ENCODE data around the gene RANBP1. TPM values are rescaled to one million over a fixed set of nuclear protein-coding genes. Genes with fewer than 3 reads are reported as not detected.

RANBP1 gene
- polyA plus RNA-seq, 1 of the 3 experiments (the other 2 are of a cell fraction), result 502 TPM

- WGBS (ENCODE audit: low lambda C conversion rate), result 100% methylated on average over 5 of the region's 32 CpGs
- Histone ChIP-seq H2AFZ (ENCODE audit: low read depth) (no peak overlapping the region), H3K9ac (no peak overlapping the region), H4K20me1 (ENCODE audit: insufficient read depth) (no peaks in the 10 kb centered on the region), H3K4me2 (no peak overlapping the region), H3K4me1 (ENCODE audit: control insufficient read depth in 1 of 2, insufficient read depth in 2 of 2, low read depth in 1 of 2, low read length in 1 of 2) (peaks cover 0 to 27% of the 10 kb centered on the region in 2 experiments; a peak in 1 of 4 replicates), H3K79me2 (ENCODE audit: insufficient read depth) (no peaks in the 10 kb centered on the region; the same call in 1 of the 2 replicates), H3K9me2 (no peaks in the 10 kb centered on the region), H3K27ac (ENCODE audit: low read depth in 2 of 2, low read length in 1 of 2) (no peak overlapping the region), H3K27me3 (ENCODE audit: insufficient read depth) (no peaks in the 10 kb centered on the region), H3K36me3 (replicated peaks in 1 of 2; ENCODE audit: control insufficient read depth in 1 of 2, insufficient read depth in 2 of 2, low read length in 1 of 2) (peaks cover 0 to 5% of the 10 kb centered on the region in 2 experiments), H3K9me3 (no peaks in the 10 kb centered on the region), H3K4me3 (ENCODE audit: low read depth in 2 of 2, low read length in 1 of 2) (no peak overlapping the region), H3F3A (replicated peaks; ENCODE audit: insufficient read depth) (peaks cover 8% of the 10 kb centered on the region)
- no peak for DNase-seq
- CTCF ChIA-PET, result no interaction called here
- TF ChIP-seq FOXJ3 (CRISPR knock-in tag; IDR thresholded peaks at IDR 0.05) (no peak), SMC3 (IDR thresholded peaks at IDR 0.05; ENCODE audit: low read depth, low read length) (no peak), RXRA (IDR thresholded peaks at IDR 0.05; ENCODE audit: borderline replicate concordance, low read depth) (no peak), RCOR1 (IDR thresholded peaks at IDR 0.05; ENCODE audit: low read length) (no peak), NRF1 (IDR thresholded peaks at IDR 0.05; ENCODE audit: low read depth, low read length) (no peak), POLR2AphosphoS5 (IDR thresholded peaks at IDR 0.05; ENCODE audit: low read depth, low read length) (no peak), SIN3A (IDR thresholded peaks at IDR 0.05; ENCODE audit: borderline replicate concordance, low read depth, low read length) (no peak), TEAD4 (IDR thresholded peaks at IDR 0.05; ENCODE audit: borderline replicate concordance, insufficient read depth) (no peak), USF2 (IDR thresholded peaks at IDR 0.05; ENCODE audit: borderline replicate concordance, low read depth, low read length) (no peak), JUND (IDR thresholded peaks at IDR 0.05) (no peak)
- TF ChIP-seq, protein P1, sequence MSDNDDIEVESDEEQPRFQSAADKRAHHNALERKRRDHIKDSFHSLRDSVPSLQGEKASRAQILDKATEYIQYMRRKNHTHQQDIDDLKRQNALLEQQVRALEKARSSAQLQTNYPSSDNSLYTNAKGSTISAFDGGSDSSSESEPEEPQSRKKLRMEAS (IDR thresholded peaks at IDR 0.05; ENCODE audit: low read depth), result no peak
- TF ChIP-seq, protein P2, sequence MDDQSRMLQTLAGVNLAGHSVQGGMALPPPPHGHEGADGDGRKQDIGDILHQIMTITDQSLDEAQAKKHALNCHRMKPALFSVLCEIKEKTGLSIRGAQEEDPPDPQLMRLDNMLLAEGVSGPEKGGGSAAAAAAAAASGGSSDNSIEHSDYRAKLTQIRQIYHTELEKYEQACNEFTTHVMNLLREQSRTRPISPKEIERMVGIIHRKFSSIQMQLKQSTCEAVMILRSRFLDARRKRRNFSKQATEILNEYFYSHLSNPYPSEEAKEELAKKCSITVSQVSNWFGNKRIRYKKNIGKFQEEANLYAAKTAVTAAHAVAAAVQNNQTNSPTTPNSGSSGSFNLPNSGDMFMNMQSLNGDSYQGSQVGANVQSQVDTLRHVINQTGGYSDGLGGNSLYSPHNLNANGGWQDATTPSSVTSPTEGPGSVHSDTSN (IDR thresholded peaks at IDR 0.05), result no peak
- TF ChIP-seq, protein P3, sequence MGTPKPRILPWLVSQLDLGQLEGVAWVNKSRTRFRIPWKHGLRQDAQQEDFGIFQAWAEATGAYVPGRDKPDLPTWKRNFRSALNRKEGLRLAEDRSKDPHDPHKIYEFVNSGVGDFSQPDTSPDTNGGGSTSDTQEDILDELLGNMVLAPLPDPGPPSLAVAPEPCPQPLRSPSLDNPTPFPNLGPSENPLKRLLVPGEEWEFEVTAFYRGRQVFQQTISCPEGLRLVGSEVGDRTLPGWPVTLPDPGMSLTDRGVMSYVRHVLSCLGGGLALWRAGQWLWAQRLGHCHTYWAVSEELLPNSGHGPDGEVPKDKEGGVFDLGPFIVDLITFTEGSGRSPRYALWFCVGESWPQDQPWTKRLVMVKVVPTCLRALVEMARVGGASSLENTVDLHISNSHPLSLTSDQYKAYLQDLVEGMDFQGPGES (IDR thresholded peaks at IDR 0.05; ENCODE audit: low read depth, low read length), result no peak
- POLR2A ChIA-PET, result no interaction called here
Measured at GRCh38 chr22:20149257-20150250, 33.6 kb downstream of the RANBP1 start.

All from SK-N-SH (cell line).